Panc1 (cell line): Measurements from ENCODE around the gene INPP5B. TPM values are rescaled to one million over a fixed set of nuclear protein-coding genes. Genes with fewer than 3 reads are reported as not detected.

Experiments used
- ATAC-seq: fragments of 200-7000 bp; cut with Tn5 transposase; 2 replicates; pipeline ENCODE4 v1.9.1; 2020; ENCODE audit warnings: mild to moderate bottlenecking, moderate library complexity
- BruUV-seq: library from RNA; stranded (reverse); fragments of 400-500 nt; replicated peaks from 2 replicates; lab custom pipeline; 2021; lab: Mats Ljungman, UMichigan
- CTCF ChIA-PET: fragments of 300-600 bp; sonication (Branson Sonifier 250); formaldehyde crosslinking; loops from one replicate; lab custom pipeline; 2022; ENCODE audit warnings: antibody characterized with exemption; lab: Charles Lee
- POLR2A ChIA-PET: fragments of 300-600 bp; sonication (Branson Sonifier 250); formaldehyde crosslinking; loops from one replicate; lab custom pipeline; 2022; ENCODE audit warnings: antibody characterized with exemption; lab: Charles Lee
- DNase-seq: peaks from one replicate; pipeline ENCODE4 v3.0.0-alpha.2; 2010; ENCODE audit warnings: low read depth, low spot score
- H3K27ac ChIP-seq: 2 replicates; pipeline ENCODE4 v1.5.1; 2011; ENCODE audit warnings: mild to moderate bottlenecking, low read length, inconsistent platforms
- H3K27me3 ChIP-seq: fragments of 200-500 bp; sonication (Bioruptor generic); 2 replicates; pipeline ENCODE4 v1.6.0; 2014; ENCODE audit warnings: low read length, inconsistent platforms; ENCODE audit not compliant: control insufficient read depth, insufficient read depth
- H3K36me3 ChIP-seq: fragments of 200-500 bp; sonication (Bioruptor generic); 2 replicates; pipeline ENCODE4 v1.5.1; 2014; ENCODE audit warnings: inconsistent platforms, mild to moderate bottlenecking, low read length, moderate library complexity; ENCODE audit not compliant: control insufficient read depth, insufficient read depth
- H3K4me1 ChIP-seq: 2 replicates; pipeline ENCODE4 v1.5.1; 2011; ENCODE audit warnings: inconsistent platforms, mild to moderate bottlenecking, low read length, moderate library complexity; ENCODE audit not compliant: control insufficient read depth, insufficient read depth
- H3K4me3 ChIP-seq, 2 experiments: 2 replicates each; pipeline ENCODE4 v1.5.1; 2011 to 2012; ENCODE audit warnings: low read depth in 2 of 2, low read length in 2 of 2, mild to moderate bottlenecking in 2 of 2, inconsistent platforms in 1 of 2, moderate library complexity in 1 of 2
- H3K9me3 ChIP-seq: fragments of 200-500 bp; sonication (Bioruptor generic); 2 replicates; pipeline ENCODE4 v1.5.1; 2014; ENCODE audit warnings: low read depth, mild to moderate bottlenecking, inconsistent platforms, low read length, moderate library complexity; ENCODE audit not compliant: control insufficient read depth, insufficient read depth
- POLR2AphosphoS5 ChIP-seq: IDR thresholded peaks from 2 replicates; pipeline ENCODE4 v1.6.1; 2012; ENCODE audit warnings: mild to moderate bottlenecking, low read depth, low read length, moderate library complexity
- SIN3A ChIP-seq: IDR thresholded peaks from 2 replicates; pipeline ENCODE4 v1.6.1; 2012; ENCODE audit warnings: low read depth, mild to moderate bottlenecking, low read length, moderate library complexity, borderline replicate concordance; ENCODE audit not compliant: insufficient read depth
- TCF7L2 ChIP-seq: IDR thresholded peaks from 2 replicates; pipeline ENCODE4 v1.6.1; 2011; ENCODE audit warnings: mild to moderate bottlenecking, low read depth, low read length, inconsistent platforms
- in situ Hi-C: cut with HindIII; loops from 2 replicates; pipeline ENCODE4 v1.10.0; 2016; ENCODE audit warnings: low sequenced_read_pairs, low pct_unique_long_range_greater_than_20kb
- intact Hi-C: fragments of 100-400 bp; cut with micrococcal nuclease; formaldehyde crosslinking; loops from one replicate; pipeline ENCODE4 v1.10.0; 2022; ENCODE audit not compliant: unreplicated experiment
- total RNA-seq: library from RNA; stranded (reverse); gene quantifications from one replicate; pipeline ENCODE4 v1.2.1, GENCODE V29; 2021; ENCODE audit not compliant: unreplicated experiment
- TF ChIP-seq, protein P1 (sequence below), 2 experiments: IDR thresholded peaks; 2 replicates each; pipeline ENCODE4 v1.6.1; 2011 to 2012; ENCODE audit warnings: low read depth in 2 of 2, control low read depth in 1 of 2, low read length in 1 of 2, mild to moderate bottlenecking in 1 of 2, moderate library complexity in 1 of 2; ENCODE audit not compliant: insufficient read depth in 1 of 2
- TF ChIP-seq, protein P2 (sequence below): fragments of 450-650 bp; IDR thresholded peaks from 2 replicates; pipeline ENCODE4 v1.5.1; 2017; ENCODE audit warnings: mild to moderate bottlenecking

Gene INPP5B
- total RNA-seq, 1 experiment from 2014 or later, result 17.7 TPM

DNA sequence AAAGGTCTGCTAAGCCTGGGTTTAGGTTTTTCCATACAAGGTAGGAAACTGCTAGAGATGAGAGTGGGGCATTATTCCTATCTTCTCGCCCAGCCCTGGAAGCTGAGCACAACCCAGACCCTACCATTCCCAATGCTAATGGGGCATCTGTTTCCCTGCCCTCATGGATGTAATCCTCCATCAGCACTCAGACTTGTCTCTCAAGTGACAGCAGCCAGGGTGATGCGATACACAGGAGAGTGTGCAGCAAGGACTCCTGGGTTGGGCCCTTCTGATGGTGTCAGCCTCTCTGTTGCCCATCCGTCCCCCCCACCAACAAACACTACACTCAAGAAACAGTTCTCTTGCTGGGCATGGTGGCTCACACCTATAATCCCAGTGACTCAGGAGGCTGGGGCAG lies 5.9 kb upstream of the INPP5B start:
- ATAC-seq (no peak), DNase-seq (no peak)
- no peaks in the 10 kb centered on the region for H3K27me3 ChIP-seq
- BruUV-seq, result no TSS peak
- intact Hi-C loops, result no loop called here
- in situ Hi-C loops, result no loop called here
- no peaks in the 10 kb centered on the region for H3K9me3 ChIP-seq
- TF ChIP-seq TCF7L2, result no peak
- TF ChIP-seq SIN3A, result no peak
- TF ChIP-seq POLR2AphosphoS5, result no peak
- TF ChIP-seq, protein P1, sequence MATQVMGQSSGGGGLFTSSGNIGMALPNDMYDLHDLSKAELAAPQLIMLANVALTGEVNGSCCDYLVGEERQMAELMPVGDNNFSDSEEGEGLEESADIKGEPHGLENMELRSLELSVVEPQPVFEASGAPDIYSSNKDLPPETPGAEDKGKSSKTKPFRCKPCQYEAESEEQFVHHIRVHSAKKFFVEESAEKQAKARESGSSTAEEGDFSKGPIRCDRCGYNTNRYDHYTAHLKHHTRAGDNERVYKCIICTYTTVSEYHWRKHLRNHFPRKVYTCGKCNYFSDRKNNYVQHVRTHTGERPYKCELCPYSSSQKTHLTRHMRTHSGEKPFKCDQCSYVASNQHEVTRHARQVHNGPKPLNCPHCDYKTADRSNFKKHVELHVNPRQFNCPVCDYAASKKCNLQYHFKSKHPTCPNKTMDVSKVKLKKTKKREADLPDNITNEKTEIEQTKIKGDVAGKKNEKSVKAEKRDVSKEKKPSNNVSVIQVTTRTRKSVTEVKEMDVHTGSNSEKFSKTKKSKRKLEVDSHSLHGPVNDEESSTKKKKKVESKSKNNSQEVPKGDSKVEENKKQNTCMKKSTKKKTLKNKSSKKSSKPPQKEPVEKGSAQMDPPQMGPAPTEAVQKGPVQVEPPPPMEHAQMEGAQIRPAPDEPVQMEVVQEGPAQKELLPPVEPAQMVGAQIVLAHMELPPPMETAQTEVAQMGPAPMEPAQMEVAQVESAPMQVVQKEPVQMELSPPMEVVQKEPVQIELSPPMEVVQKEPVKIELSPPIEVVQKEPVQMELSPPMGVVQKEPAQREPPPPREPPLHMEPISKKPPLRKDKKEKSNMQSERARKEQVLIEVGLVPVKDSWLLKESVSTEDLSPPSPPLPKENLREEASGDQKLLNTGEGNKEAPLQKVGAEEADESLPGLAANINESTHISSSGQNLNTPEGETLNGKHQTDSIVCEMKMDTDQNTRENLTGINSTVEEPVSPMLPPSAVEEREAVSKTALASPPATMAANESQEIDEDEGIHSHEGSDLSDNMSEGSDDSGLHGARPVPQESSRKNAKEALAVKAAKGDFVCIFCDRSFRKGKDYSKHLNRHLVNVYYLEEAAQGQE (IDR thresholded peaks at IDR 0.05; ENCODE audit: insufficient read depth in 1 of 2, low read depth in 2 of 2, low read length in 1 of 2), result no peak
- TF ChIP-seq, protein P2, sequence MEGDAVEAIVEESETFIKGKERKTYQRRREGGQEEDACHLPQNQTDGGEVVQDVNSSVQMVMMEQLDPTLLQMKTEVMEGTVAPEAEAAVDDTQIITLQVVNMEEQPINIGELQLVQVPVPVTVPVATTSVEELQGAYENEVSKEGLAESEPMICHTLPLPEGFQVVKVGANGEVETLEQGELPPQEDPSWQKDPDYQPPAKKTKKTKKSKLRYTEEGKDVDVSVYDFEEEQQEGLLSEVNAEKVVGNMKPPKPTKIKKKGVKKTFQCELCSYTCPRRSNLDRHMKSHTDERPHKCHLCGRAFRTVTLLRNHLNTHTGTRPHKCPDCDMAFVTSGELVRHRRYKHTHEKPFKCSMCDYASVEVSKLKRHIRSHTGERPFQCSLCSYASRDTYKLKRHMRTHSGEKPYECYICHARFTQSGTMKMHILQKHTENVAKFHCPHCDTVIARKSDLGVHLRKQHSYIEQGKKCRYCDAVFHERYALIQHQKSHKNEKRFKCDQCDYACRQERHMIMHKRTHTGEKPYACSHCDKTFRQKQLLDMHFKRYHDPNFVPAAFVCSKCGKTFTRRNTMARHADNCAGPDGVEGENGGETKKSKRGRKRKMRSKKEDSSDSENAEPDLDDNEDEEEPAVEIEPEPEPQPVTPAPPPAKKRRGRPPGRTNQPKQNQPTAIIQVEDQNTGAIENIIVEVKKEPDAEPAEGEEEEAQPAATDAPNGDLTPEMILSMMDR, result no peak
- ChIA-PET CTCF (no interaction called here), POLR2A (no interaction called here)
- H3K36me3 ChIP-seq, result no peaks in the 10 kb centered on the region
- no peak overlapping the region for H3K4me3 ChIP-seq
- no peaks in the 10 kb centered on the region; the same call in 1 of the 2 replicates for H3K4me1 ChIP-seq
- no peak overlapping the region for H3K27ac ChIP-seq

DNA sequence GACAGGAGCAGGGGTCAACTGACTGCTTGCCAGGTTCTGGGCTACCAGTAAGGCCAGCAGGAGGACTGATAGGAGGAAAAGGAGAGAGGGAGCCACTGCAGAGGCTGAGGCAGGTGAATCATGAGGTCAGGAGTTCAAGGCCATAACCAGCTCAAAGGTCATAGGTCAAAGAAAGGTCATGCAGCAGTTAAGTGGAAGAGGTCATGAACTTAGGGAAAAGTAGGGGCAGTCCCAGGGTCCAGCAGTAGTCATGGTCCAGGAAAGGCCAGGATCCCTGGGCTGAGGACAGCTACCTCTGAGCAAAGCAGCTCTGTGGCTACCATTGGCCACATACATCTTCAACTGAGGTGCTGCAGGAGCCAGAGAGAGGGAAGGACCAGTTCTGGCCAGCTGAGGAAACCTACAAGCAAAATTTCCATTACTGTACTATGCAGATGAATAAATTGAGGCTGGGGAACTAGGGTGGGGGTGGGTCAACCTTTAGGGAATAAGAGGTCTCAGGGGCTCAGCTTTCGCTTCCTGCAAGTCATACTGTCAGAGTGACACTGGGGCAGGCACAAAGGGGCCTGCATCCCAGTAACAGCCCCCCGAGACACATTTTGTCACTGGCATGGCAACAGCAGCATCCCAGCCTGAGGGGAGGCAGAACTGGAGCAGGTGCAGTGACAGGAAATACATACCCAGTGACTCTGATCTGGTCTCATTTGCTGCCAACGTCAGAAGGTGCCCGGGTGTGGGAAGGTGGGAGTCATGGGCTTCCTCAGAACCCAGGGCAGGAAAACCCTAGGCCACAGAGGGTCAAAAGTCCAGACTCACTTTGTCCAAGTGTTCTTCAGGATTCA lies 5.2 kb upstream of the INPP5B start:
- in situ Hi-C loops, result no loop called here
- ChIA-PET POLR2A (interaction anchor here (0.6 kb wide), 1 partner anchor 297 kb away, joined by 8 read pairs; no protein-coding TSS in a partner anchor), CTCF (no interaction called here)
- no peaks in the 10 kb centered on the region; the same call in none of the 2 replicates for H3K4me1 ChIP-seq
- no peaks in the 10 kb centered on the region for H3K27me3 ChIP-seq
- H3K27ac ChIP-seq, result no peak overlapping the region
- no peak overlapping the region for H3K4me3 ChIP-seq
- TF ChIP-seq TCF7L2 (no peak), POLR2AphosphoS5 (no peak), SIN3A (no peak)
- TF ChIP-seq, protein P1 (IDR thresholded peaks at IDR 0.05; ENCODE audit: insufficient read depth in 1 of 2, low read depth in 2 of 2, low read length in 1 of 2), result no peak
- TF ChIP-seq, protein P2, result no peak
- no peaks in the 10 kb centered on the region for H3K9me3 ChIP-seq
- DNase-seq (no peak), ATAC-seq (no peak)
- intact Hi-C loops, result no loop called here
- H3K36me3 ChIP-seq, result no peaks in the 10 kb centered on the region
- BruUV-seq, result no TSS peak
